Measurements from ENCODE around the gene EHBP1L1. TPM values are rescaled to one million over a fixed set of nuclear protein-coding genes. Genes with fewer than 3 reads are reported as not detected.

The EHBP1L1 gene
- total and polyA plus RNA-seq, 12 donors: 30.8 to 113 (median 53.9) TPM

DNA sequence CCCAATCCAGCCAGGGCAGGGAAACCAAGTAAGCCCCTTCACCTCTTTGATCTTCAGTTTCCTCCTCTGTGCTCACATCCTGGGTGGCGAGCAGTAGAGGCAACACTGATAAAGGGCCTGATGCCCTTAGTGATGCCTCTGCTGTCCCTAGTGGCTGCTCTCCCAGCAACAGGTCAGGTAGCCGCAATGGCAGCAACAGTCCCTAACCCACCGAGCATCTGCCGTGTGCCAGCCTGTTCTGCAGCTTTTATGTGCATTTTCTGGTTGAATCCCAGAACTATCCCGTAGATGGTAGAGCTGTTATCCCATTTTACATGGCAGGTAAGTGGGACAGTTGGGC, 45.7 kb upstream of the EHBP1L1 start:
- WGBS, 2 donors: 81 to 89% methylated on average over 5 of the region's 5 CpGs

DNA sequence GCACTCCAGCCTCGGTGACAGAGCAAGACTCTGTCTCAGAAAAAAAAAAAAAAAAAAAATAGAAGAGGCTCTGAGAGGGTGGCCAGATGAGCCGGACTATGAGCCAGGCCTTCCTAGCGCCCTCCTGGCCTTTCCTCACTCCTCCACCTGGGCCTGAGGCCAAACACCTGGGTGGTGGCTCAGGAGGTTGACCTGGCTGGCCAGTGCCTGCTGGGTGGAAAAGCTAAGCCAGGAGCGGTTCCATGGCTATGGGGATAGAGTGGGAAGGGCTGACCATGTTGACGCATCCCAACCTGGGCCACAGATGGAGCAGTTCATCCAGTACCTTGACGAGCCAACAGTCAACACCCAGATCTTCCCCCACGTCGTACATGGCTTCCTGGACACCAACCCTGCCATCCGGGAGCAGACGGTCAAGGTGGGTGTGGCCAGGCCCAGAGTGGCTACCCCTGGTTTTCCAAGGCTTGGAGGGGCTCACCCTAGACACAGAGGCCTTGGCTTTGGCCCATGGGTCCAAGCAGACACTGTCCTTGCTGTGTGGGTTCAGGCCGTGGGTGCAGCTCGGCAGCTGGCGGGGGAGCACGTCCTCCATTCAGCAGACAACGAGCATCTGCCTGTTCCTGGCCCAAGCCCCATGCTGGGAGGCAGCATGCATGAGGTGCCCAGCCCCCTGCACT, 43.3 kb upstream of the EHBP1L1 start:
- ATAC-seq: no peak
- H3K9me3 ChIP-seq: no peaks in the 10 kb centered on the region
- no peak overlapping the region for H3K27ac ChIP-seq
- peaks cover 0 to 100% (median 43%) of the 10 kb centered on the region in 9 donors for H3K36me3 ChIP-seq
- TF ChIP-seq, protein P1, sequence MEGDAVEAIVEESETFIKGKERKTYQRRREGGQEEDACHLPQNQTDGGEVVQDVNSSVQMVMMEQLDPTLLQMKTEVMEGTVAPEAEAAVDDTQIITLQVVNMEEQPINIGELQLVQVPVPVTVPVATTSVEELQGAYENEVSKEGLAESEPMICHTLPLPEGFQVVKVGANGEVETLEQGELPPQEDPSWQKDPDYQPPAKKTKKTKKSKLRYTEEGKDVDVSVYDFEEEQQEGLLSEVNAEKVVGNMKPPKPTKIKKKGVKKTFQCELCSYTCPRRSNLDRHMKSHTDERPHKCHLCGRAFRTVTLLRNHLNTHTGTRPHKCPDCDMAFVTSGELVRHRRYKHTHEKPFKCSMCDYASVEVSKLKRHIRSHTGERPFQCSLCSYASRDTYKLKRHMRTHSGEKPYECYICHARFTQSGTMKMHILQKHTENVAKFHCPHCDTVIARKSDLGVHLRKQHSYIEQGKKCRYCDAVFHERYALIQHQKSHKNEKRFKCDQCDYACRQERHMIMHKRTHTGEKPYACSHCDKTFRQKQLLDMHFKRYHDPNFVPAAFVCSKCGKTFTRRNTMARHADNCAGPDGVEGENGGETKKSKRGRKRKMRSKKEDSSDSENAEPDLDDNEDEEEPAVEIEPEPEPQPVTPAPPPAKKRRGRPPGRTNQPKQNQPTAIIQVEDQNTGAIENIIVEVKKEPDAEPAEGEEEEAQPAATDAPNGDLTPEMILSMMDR (IDR thresholded peaks at IDR 0.05): no peak
- intact Hi-C loops (cut with DNase I): loop anchor here in 1 of 10 donors (10.0 kb wide), 1 partner anchor 52 kb away; no protein-coding TSS in a partner anchor
- 85 to 87% methylated on average over 15 of the region's 15 CpGs for WGBS, 2 donors
- H3K27me3 ChIP-seq: no peaks in the 10 kb centered on the region
- H3K4me3 ChIP-seq: no peak overlapping the region
- no peak for DNase-seq
- peaks cover 0 to 5% (median 0%) of the 10 kb centered on the region in 9 donors for H3K4me1 ChIP-seq

More for the DNA sequence above, 45.7 kb upstream of the EHBP1L1 start:
- Histone ChIP-seq H3K9me3 (no peaks in the 10 kb centered on the region), H3K4me3 (no peak overlapping the region), H3K4me1 (peaks cover 9 to 21% (median 14%) of the 10 kb centered on the region in 9 donors), H3K27me3 (no peaks in the 10 kb centered on the region), H3K27ac (no peak overlapping the region), H3K36me3 (peaks cover 0 to 92% (median 49%) of the 10 kb centered on the region in 9 donors)
- TF ChIP-seq, protein P1 (IDR thresholded peaks at IDR 0.05): peak in 3 of 9 donors; percentile 7 to 15 (median 10)
- DNase-seq: no peak
- intact Hi-C loops (cut with DNase I): loop anchor here in 1 of 10 donors (10.0 kb wide), 1 partner anchor 55 kb away; no protein-coding TSS in a partner anchor
- no peak for ATAC-seq

DNA sequence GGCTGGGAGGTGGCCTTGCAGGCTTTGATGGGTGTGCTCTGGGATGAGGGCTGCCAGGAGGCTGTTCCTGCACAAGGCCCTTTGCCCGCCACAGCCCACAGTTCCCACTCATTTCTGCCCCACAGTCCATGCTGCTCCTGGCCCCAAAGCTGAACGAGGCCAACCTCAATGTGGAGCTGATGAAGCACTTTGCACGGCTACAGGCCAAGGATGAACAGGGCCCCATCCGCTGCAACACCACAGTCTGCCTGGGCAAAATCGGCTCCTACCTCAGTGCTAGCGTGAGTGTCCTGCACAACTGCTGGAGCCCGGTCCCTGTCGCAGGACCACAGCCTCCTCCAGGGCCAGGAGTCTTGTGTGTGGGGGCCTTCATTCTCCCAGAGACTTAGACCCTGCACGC, 40.8 kb upstream of the EHBP1L1 start:
- no peak for DNase-seq

More for the DNA sequence above, 40.8 kb upstream of the EHBP1L1 start:
- ATAC-seq: no peak
- TF ChIP-seq, protein P1 (IDR thresholded peaks at IDR 0.05): no peak
- no peaks in the 10 kb centered on the region for H3K27me3 ChIP-seq
- H3K4me3 ChIP-seq: no peak overlapping the region
- peaks cover 0 to 92% (median 54%) of the 10 kb centered on the region in 9 donors for H3K36me3 ChIP-seq
- no peak overlapping the region for H3K27ac ChIP-seq
- H3K9me3 ChIP-seq: no peaks in the 10 kb centered on the region
- H3K4me1 ChIP-seq: peaks cover 0 to 9% (median 8%) of the 10 kb centered on the region in 9 donors
- 79 to 85% methylated on average over 9 of the region's 9 CpGs for WGBS, 2 donors
- intact Hi-C loops (cut with DNase I): loop anchor here in 2 of 10 donors (5.0 to 10.0 kb wide), 2 partner anchors 37 to 50 kb away; partner anchors contain the start of genes FAM89B (in 1 of the 2) and ZNRD2 (in 1 of the 2)
